GM21367 (cell line): ENCODE data around the gene MRPL30.
"Not testable (repeated sequence)": the region's sequence is repeated elsewhere in the genome, so short reads cannot be mapped to it uniquely, and the experiment has no call there.

ENCODE experiments used
- ATAC-seq: cut with Tn5 transposase; IDR thresholded peaks from one replicate; pipeline ENCODE4 v1.9.1; 2021; ENCODE audit not compliant: unreplicated experiment

Gene MRPL30

DNA sequence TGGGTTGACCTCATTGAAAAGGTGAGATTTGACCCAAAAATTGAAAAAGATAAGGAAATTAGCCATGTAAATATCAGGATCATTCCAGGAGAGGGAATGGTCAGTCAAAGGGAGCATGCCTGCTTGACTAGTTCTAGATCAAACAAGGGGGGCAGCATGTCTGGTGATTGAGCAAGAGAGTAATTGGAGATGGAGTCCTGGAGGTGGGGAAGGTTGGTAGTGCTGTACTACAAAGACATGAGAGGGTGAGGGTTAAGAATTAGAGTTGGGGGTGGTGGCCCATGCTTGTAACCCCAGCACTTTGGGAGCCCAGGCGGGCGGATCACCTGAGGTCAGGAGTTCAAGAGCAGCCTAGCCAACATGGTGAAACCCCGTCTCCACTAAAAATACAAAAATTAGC lies 2.0 kb downstream of the MRPL30 start:
- ATAC-seq = no peak

DNA sequence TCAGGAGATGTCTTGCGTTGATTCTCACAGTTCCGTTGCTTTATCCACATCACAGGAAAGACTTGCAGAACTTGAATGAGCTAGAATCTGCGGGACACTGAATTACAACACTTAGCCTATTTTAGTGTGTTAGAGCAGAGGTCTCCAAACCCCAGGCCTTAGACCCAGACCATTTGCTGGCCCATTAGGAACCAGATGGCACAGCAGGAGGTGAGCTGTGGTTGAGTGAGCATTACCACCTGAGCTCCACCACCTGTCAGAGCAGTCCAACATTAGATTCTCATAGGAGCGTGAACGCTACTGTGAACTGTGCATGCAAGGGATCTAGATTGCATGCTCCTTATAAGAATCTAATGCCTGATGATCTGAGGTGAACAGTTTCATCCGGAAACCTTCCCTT lies 3.8 kb downstream of the MRPL30 start:
- ATAC-seq = no peak

DNA sequence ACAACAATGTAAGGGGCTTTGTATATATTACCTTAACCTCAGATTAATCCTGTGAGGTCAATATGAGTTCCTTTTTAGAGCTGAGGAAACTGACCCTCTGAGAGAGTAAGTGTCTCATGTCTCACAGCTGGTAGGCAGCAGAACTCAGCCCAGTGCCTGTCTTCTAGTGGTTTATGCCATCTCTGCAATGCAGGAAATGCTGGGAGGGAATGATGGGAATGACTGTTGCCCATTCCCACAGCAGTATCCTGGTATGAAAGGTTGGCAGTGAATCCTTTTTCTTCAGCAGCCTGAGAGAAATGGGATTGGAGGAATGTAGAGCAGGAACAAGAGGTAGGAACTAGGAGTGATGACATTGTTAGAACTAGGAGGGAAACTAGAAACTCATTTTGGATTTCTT lies 6.0 kb downstream of the MRPL30 start:
- ATAC-seq = no peak

DNA sequence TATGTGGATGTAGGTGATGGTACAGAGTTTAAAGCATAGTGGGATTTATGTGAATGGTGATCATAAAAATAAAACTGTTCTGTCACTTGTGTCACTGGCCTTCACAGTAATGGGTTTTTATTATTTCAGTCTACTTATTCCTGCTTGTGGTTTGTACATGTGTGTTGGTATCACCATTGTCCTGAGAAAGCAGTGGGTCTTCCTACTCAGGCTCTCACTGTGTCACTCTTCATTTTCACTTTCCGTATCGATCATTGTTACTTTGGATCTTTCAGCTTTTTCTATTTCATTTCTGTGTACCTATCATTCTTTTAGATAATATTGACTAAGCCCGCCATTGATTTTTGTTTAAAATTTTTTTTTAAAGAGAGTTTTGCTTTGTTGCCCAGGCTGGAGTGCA lies 7.4 kb downstream of the MRPL30 start:
- no peak for ATAC-seq

DNA sequence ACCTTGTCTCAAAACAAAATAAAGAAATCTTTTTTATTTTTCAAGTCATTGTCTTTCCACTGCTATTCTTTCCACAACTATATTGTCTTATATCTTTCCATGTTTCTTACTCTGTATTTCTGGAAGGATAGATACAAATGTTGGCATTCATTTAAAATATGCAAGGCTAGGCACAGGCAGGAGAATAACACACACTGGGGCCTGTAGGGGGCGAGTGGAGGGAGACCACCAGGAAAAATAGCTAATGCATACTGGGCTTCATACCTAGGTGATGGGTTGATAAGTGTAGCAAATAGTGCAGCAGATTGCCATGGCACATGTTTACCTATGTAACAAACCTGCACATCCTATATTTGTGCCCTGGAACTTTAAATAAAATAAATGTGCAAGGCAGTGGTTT lies 9.6 kb downstream of the MRPL30 start:
- ATAC-seq = no peak

DNA sequence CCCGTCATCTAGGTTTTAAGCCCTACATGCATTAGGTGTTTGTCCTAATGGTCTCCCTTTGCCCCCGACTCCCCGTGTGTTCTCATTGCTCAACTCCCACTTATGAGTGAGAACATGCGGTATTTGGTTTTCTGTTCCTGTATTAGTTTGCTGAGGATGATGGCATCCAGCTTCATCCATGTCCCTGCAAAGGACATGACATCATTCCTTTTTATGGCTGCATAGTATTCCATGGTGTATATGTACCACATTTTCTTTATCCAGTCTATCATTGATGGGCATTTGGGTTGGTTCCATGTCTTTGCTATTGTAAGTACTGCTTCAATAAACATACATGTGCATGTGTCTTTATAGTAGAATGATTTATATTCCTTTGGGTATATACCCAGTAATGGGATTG lies 11.4 kb downstream of the MRPL30 start:
- not testable (repeated sequence) for ATAC-seq

DNA sequence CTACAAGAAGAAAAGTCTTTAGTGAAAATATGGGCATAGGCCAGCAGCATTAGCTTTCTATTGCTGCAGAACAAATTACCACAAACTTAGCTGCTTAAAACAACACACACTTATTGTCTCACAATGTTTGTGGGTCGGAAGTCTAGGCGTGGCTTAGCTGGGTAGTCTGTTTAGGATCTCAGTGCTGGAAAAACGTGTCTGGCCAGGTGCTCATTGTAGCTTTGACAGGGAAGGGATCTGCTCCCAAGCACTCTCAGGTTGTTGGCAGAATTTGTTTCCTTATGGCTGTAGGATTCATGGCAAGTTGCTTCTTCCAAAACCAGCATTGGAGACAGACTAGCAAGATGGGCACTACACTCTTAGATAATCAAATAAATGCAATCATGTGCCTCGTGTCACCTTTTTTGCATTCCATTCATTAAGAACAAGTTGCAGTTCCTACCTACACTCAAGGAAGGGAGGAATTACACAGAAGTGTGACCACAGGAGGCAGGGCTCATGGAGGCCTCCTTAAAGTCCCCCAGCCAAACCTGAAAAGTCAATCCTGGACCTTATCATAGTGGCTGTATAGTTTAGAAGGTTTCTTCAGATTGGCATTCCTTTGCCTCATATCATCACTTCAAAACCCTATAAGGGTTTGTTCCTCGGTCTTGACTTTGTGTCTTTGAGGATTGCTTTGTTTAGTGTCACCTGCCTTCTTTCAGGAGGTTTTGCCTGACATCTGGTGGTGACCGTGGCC lies 17.3 kb downstream of the MRPL30 start:
- ATAC-seq = no peak

DNA sequence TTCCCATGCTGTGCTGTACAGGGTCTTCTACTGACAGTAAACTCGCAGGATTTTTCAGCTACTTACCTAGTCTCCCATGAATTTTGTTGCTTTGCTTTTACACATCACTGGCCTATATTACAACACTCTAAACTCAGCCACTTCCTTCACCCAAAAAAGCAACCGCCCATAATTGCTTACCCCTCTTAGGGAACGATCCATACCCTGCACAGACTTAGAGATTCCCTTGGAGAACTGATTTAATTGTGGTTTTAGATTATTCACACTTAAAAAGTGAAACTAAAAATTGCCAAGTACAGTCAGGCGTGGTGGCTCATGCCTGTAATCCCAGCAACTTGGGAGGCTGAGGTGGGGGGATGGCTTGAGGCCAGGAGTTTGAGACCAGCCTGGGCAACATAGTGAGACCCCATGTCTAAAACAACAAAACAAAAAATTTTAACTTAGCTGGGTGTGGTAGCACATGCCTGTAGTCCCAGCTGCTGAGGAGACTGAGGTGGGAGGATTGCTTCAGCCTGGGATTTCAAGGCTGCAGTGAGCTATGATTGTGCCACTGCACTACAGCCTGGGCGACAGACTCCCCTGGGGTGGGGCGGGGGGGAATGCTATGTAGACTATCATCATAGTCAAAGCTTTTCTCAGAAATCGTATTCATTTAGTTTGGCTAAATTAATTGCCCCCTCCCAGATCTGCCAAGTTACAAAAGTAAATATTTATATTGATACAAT lies 19.3 kb downstream of the MRPL30 start:
- ATAC-seq = no peak

DNA sequence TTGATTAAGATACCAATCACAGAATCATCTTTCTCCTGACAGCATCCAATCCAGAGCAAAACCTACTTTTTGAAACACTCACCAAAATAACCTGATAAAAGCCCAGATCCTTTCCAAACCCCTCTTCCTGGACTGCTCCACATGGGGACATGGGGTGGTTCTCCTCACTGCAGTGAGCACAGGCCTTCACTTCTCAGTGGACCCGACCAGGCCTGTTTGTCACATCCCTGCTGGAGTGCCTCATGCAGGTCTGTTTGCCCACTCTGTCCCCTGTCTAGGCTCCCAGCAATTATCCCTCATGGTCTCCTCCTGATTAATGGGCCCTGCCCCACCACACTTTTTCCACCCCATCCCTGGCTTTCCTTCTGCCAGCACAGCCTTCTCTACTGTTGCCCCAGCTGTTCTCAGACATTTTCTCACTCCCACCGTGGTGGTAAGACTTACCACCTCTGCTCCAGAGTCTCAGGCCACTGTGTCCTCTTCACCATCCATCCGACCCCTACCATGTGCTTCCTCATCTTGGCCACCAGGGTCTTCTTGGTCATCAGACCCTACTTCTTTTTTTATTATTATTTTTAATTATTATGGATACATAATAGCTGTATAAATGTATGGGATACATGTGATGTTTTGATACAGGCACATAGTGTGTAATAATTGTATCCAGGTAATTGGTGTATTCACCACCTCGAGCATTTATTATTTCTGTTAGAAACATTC lies 21.1 kb downstream of the MRPL30 start:
- ATAC-seq = no peak

DNA sequence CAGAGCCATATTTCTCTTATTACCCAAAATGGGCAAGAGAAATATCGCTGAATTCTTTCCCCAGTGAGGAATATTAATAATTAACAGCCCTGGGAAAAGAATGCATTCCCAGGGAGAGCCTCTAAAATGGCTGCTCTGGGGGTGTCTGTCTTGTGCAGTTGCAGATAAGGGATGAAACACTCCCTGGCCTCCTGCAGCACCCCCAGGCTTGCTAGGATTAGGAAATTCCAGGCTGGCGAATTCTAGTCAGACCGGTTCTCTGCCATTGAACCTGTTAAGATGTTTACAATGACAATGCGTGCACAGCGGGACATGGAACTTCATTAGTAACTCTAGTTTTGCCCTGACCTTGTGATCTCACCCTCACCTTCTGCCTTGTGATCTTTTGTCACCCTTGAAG lies 24.5 kb downstream of the MRPL30 start:
- no peak for ATAC-seq

DNA sequence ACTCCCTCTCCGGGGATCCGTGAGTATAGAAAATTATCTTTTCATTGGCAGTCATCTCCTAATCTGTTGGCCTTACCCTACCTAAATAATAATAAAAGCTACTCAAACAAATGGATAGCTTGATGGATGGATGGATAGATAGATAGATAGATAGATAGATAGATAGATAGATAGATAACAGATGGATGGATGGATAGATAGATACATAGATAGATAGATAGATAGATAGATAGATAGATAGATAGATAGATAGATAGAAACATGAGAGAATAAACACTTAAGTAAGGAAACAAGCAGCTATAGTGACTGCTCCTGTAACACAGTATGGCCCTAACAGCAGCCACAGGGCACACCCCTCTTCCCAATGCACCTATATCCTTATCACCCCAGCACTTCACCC lies 35.1 kb downstream of the MRPL30 start:
- no peak for ATAC-seq

DNA sequence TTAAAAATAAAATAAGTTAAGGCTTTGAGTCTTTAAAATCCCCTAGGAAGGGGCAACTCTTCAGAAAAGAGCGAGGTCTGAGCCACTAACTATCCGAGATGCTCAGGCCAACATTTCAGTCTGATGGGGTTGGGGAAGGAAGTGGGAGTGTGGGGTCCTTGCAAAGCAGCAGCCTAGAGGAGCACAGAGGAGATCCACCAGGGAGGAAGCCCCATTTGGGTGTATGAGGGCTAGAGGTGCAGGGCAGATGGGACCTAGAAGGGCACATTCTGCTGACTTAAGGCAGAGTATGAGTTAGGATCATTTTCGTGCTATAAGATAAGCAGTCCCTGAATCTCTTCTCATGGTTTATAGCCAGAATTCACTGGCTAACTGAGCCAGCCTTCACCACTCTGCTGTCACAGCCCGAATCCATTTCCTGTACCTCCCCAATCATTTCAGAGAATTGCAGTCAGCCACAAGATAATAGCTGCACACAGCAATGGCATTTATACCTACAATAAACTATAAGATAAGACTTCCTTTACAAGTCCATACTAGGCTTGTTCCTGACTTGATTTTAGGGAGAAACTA lies 37.0 kb downstream of the MRPL30 start:
- no peak for ATAC-seq

DNA sequence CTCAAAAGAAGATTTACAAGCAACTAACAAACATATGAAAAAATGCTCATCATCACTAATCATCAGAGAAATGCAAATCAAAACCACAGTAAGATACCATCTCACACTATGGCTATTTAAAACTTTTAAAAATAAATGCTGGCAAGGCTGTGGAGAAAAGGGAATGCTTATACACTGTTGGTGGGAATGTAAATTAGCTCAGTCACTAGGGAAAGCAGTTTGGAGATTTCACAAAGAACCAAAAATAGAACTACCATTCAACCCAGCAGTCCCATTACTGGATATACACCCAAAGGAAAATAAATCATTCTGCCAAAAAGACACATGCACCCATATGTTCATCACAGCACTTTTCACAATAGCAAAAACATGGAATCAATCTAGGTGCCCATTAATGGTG lies 52.2 kb downstream of the MRPL30 start:
- not testable (repeated sequence) for ATAC-seq

DNA sequence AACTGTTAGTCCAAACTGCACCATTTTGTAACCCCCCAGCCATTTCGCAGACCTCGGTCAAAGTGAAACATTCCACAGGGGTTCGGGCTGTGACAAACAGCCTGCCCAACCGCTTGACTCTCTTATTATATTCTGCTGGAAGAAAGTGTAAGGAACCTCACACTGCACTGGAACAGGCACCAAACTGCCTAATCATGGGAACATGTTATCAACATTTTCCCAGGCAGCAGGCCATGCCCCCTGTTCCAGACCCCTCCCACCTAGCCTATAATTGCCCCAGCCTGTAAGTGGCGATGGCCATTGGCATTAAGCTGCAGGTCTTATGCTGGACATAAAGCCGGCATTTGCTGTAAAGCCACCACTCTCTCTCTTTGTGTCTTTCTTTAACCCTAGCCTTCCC lies 57.6 kb downstream of the MRPL30 start:
- ATAC-seq = no peak

DNA sequence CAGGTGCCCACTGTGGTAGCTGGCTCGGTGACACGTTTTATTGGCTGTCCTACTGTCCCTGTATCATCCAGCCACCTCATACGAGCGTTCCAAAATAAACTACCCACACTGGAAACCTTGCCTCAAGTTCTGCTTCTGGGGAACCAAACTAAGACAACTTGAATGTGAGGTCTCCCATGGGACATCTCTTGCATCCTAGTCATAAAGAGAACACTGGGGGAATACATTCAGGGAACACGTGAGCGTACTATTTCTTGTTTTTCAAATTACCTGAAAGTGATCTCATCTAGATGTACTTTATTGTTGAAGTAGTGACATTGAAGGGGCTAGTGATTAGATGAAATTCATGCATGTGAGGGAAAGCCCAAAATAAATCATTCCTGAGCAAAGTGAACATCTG lies 59.4 kb downstream of the MRPL30 start:
- no peak for ATAC-seq

DNA sequence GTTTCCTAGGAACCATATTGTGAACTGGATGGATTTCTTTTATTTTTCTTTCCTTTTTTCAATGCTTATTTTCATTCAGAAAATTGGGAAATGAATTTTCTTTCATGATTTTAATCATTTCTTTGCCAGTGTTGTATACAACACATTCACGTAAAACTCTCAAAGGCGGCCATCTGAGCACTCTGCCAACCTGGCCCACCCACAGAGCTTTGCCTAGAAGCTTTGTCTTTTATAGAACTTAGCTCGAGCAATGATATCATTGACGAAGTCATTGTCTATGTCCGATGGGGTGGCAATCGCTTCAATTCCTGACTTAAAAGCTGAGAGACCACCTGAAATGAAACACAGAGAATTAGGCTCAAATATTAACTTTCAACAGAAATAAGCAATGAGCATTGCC lies 61.2 kb downstream of the MRPL30 start:
- ATAC-seq = no peak
